Suprapubic skin (tissue), 4 donors: Measurements from ENCODE around the gene ZNF770.

Experiments used
- EP300 ChIP-seq: sonication (generic); formaldehyde crosslinking; IDR thresholded peaks from one replicate; pipeline ENCODE4 v1.6.1; 2017; ENCODE audit warnings: antibody characterized with exemption
- POLR2A ChIP-seq, 2 donors: fragments of 450-650 bp; IDR thresholded peaks; one replicate each; pipeline ENCODE4 v1.6.1; 2017; ENCODE audit warnings: antibody characterized with exemption in 2 of 2, mild to moderate bottlenecking in 2 of 2, moderate library complexity in 2 of 2
- POLR2AphosphoS5 ChIP-seq, 3 donors: sonication (generic); formaldehyde crosslinking; IDR thresholded peaks; one replicate each; pipeline ENCODE4 v1.6.1; 2017; ENCODE audit warnings: antibody characterized with exemption in 3 of 3
- TF ChIP-seq, protein P1 (sequence below), 2 donors: fragments of 200-600 bp in 1 of 2; fragments of 450-650 bp in 1 of 2; sonication (generic) in 1 of 2; IDR thresholded peaks; one replicate each; pipeline ENCODE4 v1.5.1; 2016 to 2019; ENCODE audit warnings: antibody characterized with exemption in 2 of 2, mild to moderate bottlenecking in 1 of 2, moderate library complexity in 1 of 2

DNA sequence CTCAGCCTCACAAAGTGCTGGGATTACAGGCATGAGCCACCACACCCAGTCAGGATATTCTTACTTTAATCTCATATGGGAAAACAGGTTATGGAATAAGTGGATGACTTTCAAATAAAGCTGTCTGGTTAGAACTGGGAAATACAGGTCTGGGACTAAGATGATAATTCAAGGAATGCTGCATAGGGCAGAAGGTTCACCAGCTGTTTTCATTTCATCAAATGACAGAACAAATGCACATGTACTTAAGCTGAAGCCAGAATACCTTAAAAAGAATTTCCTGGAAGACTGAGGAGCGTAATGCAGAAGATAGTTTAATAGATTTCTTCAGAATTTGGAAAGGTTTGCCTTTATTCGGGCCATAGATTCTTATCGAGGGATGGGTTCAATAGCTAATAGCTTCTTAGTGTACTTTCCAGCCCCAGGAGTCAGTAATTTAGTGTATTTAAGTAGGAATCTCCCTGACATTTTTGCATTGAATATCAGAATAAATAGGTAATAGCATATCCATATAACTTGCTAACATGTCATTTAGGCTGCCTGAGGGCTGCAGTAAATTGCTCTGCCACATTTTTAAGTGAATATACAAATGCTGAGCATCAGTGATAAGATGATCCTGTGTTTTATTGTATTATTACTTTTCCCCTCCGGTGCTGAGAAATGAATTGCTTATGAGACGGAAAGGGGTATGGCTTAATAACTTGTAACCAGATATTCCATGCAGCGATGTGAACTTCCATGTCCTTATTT lies 40.3 kb upstream of the ZNF770 start:
- TF ChIP-seq POLR2A (IDR thresholded peaks at IDR 0.05) = no peak
- no peak for TF ChIP-seq EP300
- TF ChIP-seq POLR2AphosphoS5 (IDR thresholded peaks at IDR 0.05) = no peak
- TF ChIP-seq, protein P1, sequence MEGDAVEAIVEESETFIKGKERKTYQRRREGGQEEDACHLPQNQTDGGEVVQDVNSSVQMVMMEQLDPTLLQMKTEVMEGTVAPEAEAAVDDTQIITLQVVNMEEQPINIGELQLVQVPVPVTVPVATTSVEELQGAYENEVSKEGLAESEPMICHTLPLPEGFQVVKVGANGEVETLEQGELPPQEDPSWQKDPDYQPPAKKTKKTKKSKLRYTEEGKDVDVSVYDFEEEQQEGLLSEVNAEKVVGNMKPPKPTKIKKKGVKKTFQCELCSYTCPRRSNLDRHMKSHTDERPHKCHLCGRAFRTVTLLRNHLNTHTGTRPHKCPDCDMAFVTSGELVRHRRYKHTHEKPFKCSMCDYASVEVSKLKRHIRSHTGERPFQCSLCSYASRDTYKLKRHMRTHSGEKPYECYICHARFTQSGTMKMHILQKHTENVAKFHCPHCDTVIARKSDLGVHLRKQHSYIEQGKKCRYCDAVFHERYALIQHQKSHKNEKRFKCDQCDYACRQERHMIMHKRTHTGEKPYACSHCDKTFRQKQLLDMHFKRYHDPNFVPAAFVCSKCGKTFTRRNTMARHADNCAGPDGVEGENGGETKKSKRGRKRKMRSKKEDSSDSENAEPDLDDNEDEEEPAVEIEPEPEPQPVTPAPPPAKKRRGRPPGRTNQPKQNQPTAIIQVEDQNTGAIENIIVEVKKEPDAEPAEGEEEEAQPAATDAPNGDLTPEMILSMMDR (IDR thresholded peaks at IDR 0.05) = no peak
